A204.1 (cell line): ENCODE measurements around the gene NRGN.

ENCODE experiments used
- FAIRE-seq: peaks from 2 replicates; lab custom pipeline; 2012; peaks lifted over from hg19 to GRCh38; lab: Jason Lieb, UNC

NRGN gene

DNA sequence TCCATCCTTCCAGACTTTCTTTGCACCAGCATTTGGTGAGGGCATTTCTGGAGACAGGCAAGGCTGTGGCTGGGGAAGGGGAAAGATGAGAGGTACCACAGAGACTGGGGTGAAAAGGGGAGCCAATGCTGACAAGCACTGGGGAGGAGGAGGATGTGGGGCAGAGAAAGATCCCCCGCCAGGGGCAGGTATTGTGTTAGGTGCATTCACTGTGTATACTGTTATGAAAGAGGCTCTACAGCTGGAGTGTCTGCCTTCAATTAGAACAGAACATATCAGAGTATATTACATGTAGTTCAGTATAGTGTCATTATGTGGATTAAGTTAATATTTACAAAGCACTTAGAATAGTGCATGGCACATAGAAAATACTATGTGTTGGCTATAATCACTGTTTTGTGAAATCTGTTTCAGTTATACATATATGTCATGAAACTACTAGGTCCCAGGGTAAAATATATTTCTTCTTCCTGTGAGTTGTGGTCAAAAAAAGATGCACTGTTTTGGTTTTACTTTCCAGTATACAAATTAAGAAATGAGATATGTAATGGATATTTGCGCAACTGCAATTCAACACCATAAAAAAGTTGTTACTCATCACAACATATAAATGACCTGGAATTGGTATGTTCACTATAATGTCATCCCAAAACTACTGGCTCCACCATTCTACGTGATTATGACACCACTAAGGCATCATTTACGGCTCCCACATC is 52.0 kb downstream of the NRGN start:
- FAIRE-seq: no peak

DNA sequence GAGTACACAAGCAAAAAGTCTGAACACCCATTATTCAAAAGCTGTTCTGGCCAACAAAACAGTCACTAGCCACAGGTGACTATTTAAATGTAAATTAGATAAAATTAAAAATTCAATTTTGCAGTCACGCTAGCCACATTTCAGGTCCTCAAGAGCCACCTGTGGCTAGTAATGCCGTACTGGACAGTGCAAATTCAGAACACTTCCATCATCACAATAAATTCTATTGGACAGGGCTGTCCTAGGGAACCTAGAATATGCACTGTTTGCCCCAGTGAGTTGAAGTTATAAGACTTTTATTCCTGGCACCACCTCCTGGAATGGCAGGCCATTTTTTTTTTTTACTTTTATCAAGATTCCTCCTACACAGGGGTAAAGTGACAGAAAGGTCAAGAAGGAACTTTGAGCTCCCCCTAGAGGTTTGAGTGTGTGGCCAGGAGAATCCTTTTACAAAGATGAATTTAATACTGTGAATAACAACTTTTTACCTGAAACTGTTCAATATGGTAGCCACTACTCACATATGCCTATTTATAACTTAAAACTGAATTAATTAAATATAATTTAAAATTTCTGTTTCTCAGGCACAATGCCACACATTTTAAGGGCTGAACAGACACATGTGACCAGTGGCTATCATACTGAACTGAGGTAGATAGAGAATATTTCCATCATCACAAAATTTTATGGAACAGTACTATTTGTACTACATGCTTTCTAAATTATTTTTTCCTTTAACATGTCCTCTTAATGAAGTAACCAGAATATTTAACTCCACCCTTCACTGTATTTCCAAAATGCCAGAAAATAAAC is 53.9 kb downstream of the NRGN start:
- peak; percentile 90 for FAIRE-seq

DNA sequence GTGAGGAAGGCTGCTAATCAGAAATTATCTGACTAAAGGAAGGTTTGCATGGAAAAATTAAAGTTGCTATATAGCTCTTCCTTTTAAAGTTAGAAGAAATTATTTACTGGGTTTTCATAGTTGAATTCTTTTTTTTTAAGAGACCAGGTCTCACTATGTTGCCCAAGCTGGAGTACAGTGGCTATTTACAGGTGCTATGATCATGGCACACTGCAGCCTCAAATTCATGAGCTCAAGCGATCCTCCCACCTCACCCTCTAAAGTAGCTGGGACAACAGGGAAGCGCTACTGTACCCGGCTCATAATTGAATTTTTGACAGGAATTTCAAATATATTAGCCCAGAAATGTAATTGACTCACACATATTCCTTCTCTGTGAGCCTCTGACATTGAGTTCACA is 56.6 kb downstream of the NRGN start:
- FAIRE-seq: no peak
